HG02571 (cell line): ENCODE data around the gene RBM17.
"Not testable (repeated sequence)": the region's sequence is repeated elsewhere in the genome, so short reads cannot be mapped to it uniquely, and the experiment has no call there.

Experiments used
- ATAC-seq: cut with Tn5 transposase; IDR thresholded peaks from one replicate; pipeline ENCODE4 v1.9.1; 2021; ENCODE audit warnings: mild to moderate bottlenecking, moderate library complexity; ENCODE audit not compliant: unreplicated experiment

The RBM17 gene

GRCh38 chr10:6109444-6109775, 20.6 kb downstream of the RBM17 start:
- ATAC-seq: no peak

- ATAC-seq: no peak
Observed at GRCh38 chr10:6110136-6110535, 21.3 kb downstream of the RBM17 start.

GRCh38 chr10:6112893-6113292, 24.1 kb downstream of the RBM17 start:
- ATAC-seq: no peak

GRCh38 chr10:6114299-6114698, 25.5 kb downstream of the RBM17 start:
- ATAC-seq: no peak

GRCh38 chr10:6114805-6115341, 26.0 kb downstream of the RBM17 start:
- no peak for ATAC-seq

GRCh38 chr10:6115411-6115810, 26.6 kb downstream of the RBM17 start:
- ATAC-seq: no peak

GRCh38 chr10:6115824-6116350, 27.1 kb downstream of the RBM17 start:
- no peak for ATAC-seq

- ATAC-seq: no peak
Observed at GRCh38 chr10:6116806-6117205, 28.0 kb downstream of the RBM17 start.

GRCh38 chr10:6117711-6118110, 28.9 kb downstream of the RBM17 start:
- ATAC-seq: no peak

- ATAC-seq: no peak
Observed at GRCh38 chr10:6119423-6119822, 30.6 kb downstream of the RBM17 start.

GRCh38 chr10:6119962-6120361, 31.1 kb downstream of the RBM17 start:
- ATAC-seq: no peak

- ATAC-seq: no peak
Observed at GRCh38 chr10:6120691-6121090, 31.9 kb downstream of the RBM17 start.

- no peak for ATAC-seq
Observed at GRCh38 chr10:6121146-6121545, 32.3 kb downstream of the RBM17 start.

- no peak for ATAC-seq
Observed at GRCh38 chr10:6123532-6123931, 34.7 kb downstream of the RBM17 start.

- no peak for ATAC-seq
Observed at GRCh38 chr10:6124666-6125065, 35.8 kb downstream of the RBM17 start.

GRCh38 chr10:6127461-6127860, 38.6 kb downstream of the RBM17 start:
- ATAC-seq: not testable (repeated sequence)

- no peak for ATAC-seq
Observed at GRCh38 chr10:6128087-6128486, 39.3 kb downstream of the RBM17 start.

- no peak for ATAC-seq
Observed at GRCh38 chr10:6128591-6129251, 39.9 kb downstream of the RBM17 start.

GRCh38 chr10:6130848-6131470, 42.1 kb downstream of the RBM17 start:
- ATAC-seq: no peak

- ATAC-seq: no peak
Observed at GRCh38 chr10:6133331-6134098, 44.7 kb downstream of the RBM17 start.

- ATAC-seq: no peak
Observed at GRCh38 chr10:6134099-6134823, 45.4 kb downstream of the RBM17 start.
